Cardiac muscle cell (in vitro differentiated cells and primary cell): ENCODE results near the gene PCDH1. TPM values are rescaled to one million over a fixed set of nuclear protein-coding genes. Genes with fewer than 3 reads are reported as not detected.

ENCODE experiments used
- DNase-seq, 2 donors: peaks; one replicate each; pipeline versions ENCODE4 v3.0.0 to v3.0.0-alpha.2; 2010 to 2017; ENCODE audit warnings: low read depth in 1 of 2, low spot score in 1 of 2
- H3K27ac ChIP-seq: fragments of 200-600 bp; sonication (generic); 2 replicates; pipeline ENCODE4 v1.5.1; 2016
- H3K27me3 ChIP-seq: fragments of 200-600 bp; sonication (generic); 2 replicates; pipeline ENCODE4 v1.6.0; 2016; ENCODE audit warnings: control low read depth
- H3K36me3 ChIP-seq: fragments of 200-600 bp; sonication (generic); 2 replicates; pipeline ENCODE4 v1.5.1; 2016; ENCODE audit warnings: control low read depth
- H3K4me1 ChIP-seq: fragments of 200-600 bp; sonication (generic); 2 replicates; pipeline ENCODE4 v1.8.1; 2017; ENCODE audit warnings: low read depth, mild to moderate bottlenecking, mixed run types
- H3K4me3 ChIP-seq: fragments of 200-600 bp; sonication (generic); 2 replicates; pipeline ENCODE4 v1.5.1; 2016; ENCODE audit warnings: mild to moderate bottlenecking
- H3K9me3 ChIP-seq: fragments of 200-600 bp; sonication (generic); 2 replicates; pipeline ENCODE4 v1.5.1; 2017; ENCODE audit warnings: low read depth, mild to moderate bottlenecking, control low read depth
- CTCF ChIP-seq: IDR thresholded peaks from 2 replicates; pipeline ENCODE4 v1.5.1; 2012; ENCODE audit warnings: low read depth, mild to moderate bottlenecking, low read length
- polyA plus RNA-seq: library from polyadenylated mRNA; unstranded; fragments of >200 nt; fragmentation: Nextera tagmentation; extraction: Ambion mirVana; gene quantifications from 2 replicates; pipeline ENCODE4 v1.2.1, GENCODE V29; 2016
- total RNA-seq: library from RNA; depleted of rRNA; stranded (reverse); fragments of >200 nt; gene quantifications from 2 replicates; pipeline ENCODE4 v1.2.3, GENCODE V29; 2016

Gene PCDH1
- total and polyA plus RNA-seq, 2 experiments from 2014 or later = 0.63 to 0.77 TPM

- no peak for TF ChIP-seq CTCF
- Histone ChIP-seq H3K4me3 (no peak overlapping the region), H3K36me3 (no peaks in the 10 kb centered on the region), H3K27me3 (no peaks in the 10 kb centered on the region), H3K27ac (no peak overlapping the region), H3K4me1 (no peaks in the 10 kb centered on the region), H3K9me3 (no peaks in the 10 kb centered on the region)
- DNase-seq = no peak
Measured at GRCh38 chr5:141844414-141845097, 33.7 kb downstream of the PCDH1 start.

GRCh38 chr5:141843156-141843927, 34.9 kb downstream of the PCDH1 start:
- Histone ChIP-seq H3K27me3 (peaks cover 5% of the 10 kb centered on the region), H3K4me3 (no peak overlapping the region), H3K4me1 (no peaks in the 10 kb centered on the region), H3K9me3 (no peaks in the 10 kb centered on the region), H3K27ac (no peak overlapping the region), H3K36me3 (no peaks in the 10 kb centered on the region)
- no peak for TF ChIP-seq CTCF
- no peak for DNase-seq

GRCh38 chr5:141841378-141842180, 36.6 kb downstream of the PCDH1 start:
- Histone ChIP-seq H3K4me1 (peaks cover 1% of the 10 kb centered on the region), H3K36me3 (no peaks in the 10 kb centered on the region), H3K27ac (no peak overlapping the region), H3K27me3 (peaks cover 7% of the 10 kb centered on the region), H3K4me3 (no peak overlapping the region), H3K9me3 (no peaks in the 10 kb centered on the region)
- DNase-seq = no peak
- TF ChIP-seq CTCF = no peak

GRCh38 chr5:141840826-141841360, 37.3 kb downstream of the PCDH1 start:
- Histone ChIP-seq H3K9me3 (no peaks in the 10 kb centered on the region), H3K27ac (no peak overlapping the region), H3K4me1 (peaks cover 8% of the 10 kb centered on the region), H3K36me3 (no peaks in the 10 kb centered on the region), H3K27me3 (peaks cover 7% of the 10 kb centered on the region), H3K4me3 (no peak overlapping the region)
- no peak for TF ChIP-seq CTCF
- no peak for DNase-seq

- Histone ChIP-seq H3K9me3 (no peaks in the 10 kb centered on the region), H3K36me3 (no peaks in the 10 kb centered on the region), H3K4me3 (no peak overlapping the region), H3K4me1 (peaks cover 12% of the 10 kb centered on the region), H3K27ac (no peak overlapping the region), H3K27me3 (peaks cover 7% of the 10 kb centered on the region)
- no peak for DNase-seq
- TF ChIP-seq CTCF = no peak
Measured at GRCh38 chr5:141840280-141840812, 37.9 kb downstream of the PCDH1 start.
